ENCODE data around the gene RABAC1.
"Not testable (repeated sequence)": the region's sequence is repeated elsewhere in the genome, so short reads cannot be mapped to it uniquely, and the experiment has no call there.

Gene RABAC1

GRCh38 chr19:41959056-41960053 is at the start of gene RABAC1:
Gene RABAC1, minus strand, starts transcription at chr19:41959321. Its CDS starts 29 bp downstream, at chr19:41959292.
- DNase-seq, result peak; percentile 91

- DNase-seq, result no peak
These were observed 47.4 kb upstream of the RABAC1 start for GRCh38 chr19:42006569-42006968.

- DNase-seq, result no peak
These were observed 46.4 kb upstream of the RABAC1 start for GRCh38 chr19:42005504-42005903.

- no peak for DNase-seq
These were observed 44.6 kb upstream of the RABAC1 start for GRCh38 chr19:42003506-42004294.

- DNase-seq, result no peak
These were observed 40.7 kb upstream of the RABAC1 start for GRCh38 chr19:41999878-42000208.

- DNase-seq, result no peak
These were observed 40.2 kb upstream of the RABAC1 start for GRCh38 chr19:41999071-41999877.

GRCh38 chr19:41998246-41999020 is 39.3 kb upstream of the RABAC1 start:
- DNase-seq, result no peak

GRCh38 chr19:41997851-41998229 is 38.7 kb upstream of the RABAC1 start:
- no peak for DNase-seq

- DNase-seq, result peak; percentile 6
These were observed 38.2 kb upstream of the RABAC1 start for GRCh38 chr19:41997121-41997850.

- DNase-seq, result no peak
These were observed 37.1 kb upstream of the RABAC1 start for GRCh38 chr19:41995959-41996797.

- no peak for DNase-seq
These were observed 36.2 kb upstream of the RABAC1 start for GRCh38 chr19:41994994-41995958.

GRCh38 chr19:41994521-41994971 is 35.4 kb upstream of the RABAC1 start:
- no peak for DNase-seq

- no peak for DNase-seq
These were observed 34.7 kb upstream of the RABAC1 start, which contains the start of gene ATP1A3 for GRCh38 chr19:41993612-41994483. Gene ATP1A3, minus strand, starts transcription at chr19:41994230. Its CDS starts 154 bp downstream, at chr19:41994076.

- not testable (repeated sequence) for DNase-seq
These were observed 32.9 kb upstream of the RABAC1 start for GRCh38 chr19:41991925-41992569.

- no peak for DNase-seq
These were observed 31.9 kb upstream of the RABAC1 start for GRCh38 chr19:41991025-41991424.

- DNase-seq, result no peak
These were observed 31.5 kb upstream of the RABAC1 start for GRCh38 chr19:41990615-41991014.

GRCh38 chr19:41990028-41990427 is 30.9 kb upstream of the RABAC1 start:
- no peak for DNase-seq

All from kidney glomerular epithelial cell (primary cell).